HPDE6-E6E7 (cell line): Measurements from ENCODE around the gene MKI67.
"Not testable (repeated sequence)": the region's sequence is repeated elsewhere in the genome, so short reads cannot be mapped to it uniquely, and the experiment has no call there.

Experiments
- DNase-seq: peaks from one replicate; pipeline ENCODE4 v3.0.0; 2011; ENCODE audit warnings: missing footprints; ENCODE audit errors: extremely low spot score

Gene MKI67

GRCh38 chr10:128125944-128126764, at the start of gene MKI67:
MKI67 (minus strand) TSS chr10:128126423; CDS start chr10:128125667, 756 bp downstream.
- DNase-seq: peak; percentile 84

GRCh38 chr10:128174581-128175559, 48.6 kb upstream of the MKI67 start:
- no peak for DNase-seq

- no peak for DNase-seq
Observed at GRCh38 chr10:128173386-128173785, 47.2 kb upstream of the MKI67 start.

- no peak for DNase-seq
Observed at GRCh38 chr10:128172756-128173155, 46.5 kb upstream of the MKI67 start.

- DNase-seq: no peak
Observed at GRCh38 chr10:128169811-128170379, 43.7 kb upstream of the MKI67 start.

- DNase-seq: no peak
Observed at GRCh38 chr10:128167926-128168520, 41.8 kb upstream of the MKI67 start.

- not testable (repeated sequence) for DNase-seq
Observed at GRCh38 chr10:128167123-128167522, 40.9 kb upstream of the MKI67 start.

GRCh38 chr10:128166151-128166550, 39.9 kb upstream of the MKI67 start:
- no peak for DNase-seq

GRCh38 chr10:128165536-128165935, 39.3 kb upstream of the MKI67 start:
- DNase-seq: no peak

- no peak for DNase-seq
Observed at GRCh38 chr10:128163701-128164100, 37.5 kb upstream of the MKI67 start.

- DNase-seq: no peak
Observed at GRCh38 chr10:128161031-128161430, 34.8 kb upstream of the MKI67 start.

- DNase-seq: no peak
Observed at GRCh38 chr10:128160297-128160711, 34.1 kb upstream of the MKI67 start.

- no peak for DNase-seq
Observed at GRCh38 chr10:128158021-128158795, 32.0 kb upstream of the MKI67 start.

GRCh38 chr10:128156999-128157755, 31.0 kb upstream of the MKI67 start:
- DNase-seq: no peak

- no peak for DNase-seq
Observed at GRCh38 chr10:128152741-128153580, 26.7 kb upstream of the MKI67 start.

- DNase-seq: no peak
Observed at GRCh38 chr10:128151031-128151430, 24.8 kb upstream of the MKI67 start.

- DNase-seq: no peak
Observed at GRCh38 chr10:128150561-128150960, 24.3 kb upstream of the MKI67 start.

GRCh38 chr10:128150045-128150493, 23.8 kb upstream of the MKI67 start:
- DNase-seq: peak; percentile 71
